ENCODE results near the gene ATP5F1C.
A peak's percentile ranks its signal among the peaks of the same experiment; 100 is the strongest.
"Not testable (repeated sequence)": the region's sequence is repeated elsewhere in the genome, so short reads cannot be mapped to it uniquely, and the experiment has no call there.

Gene ATP5F1C

GRCh38 chr10:7787857-7788638 lies at the start of gene ATP5F1C, which contains the start of gene KIN:
Gene ATP5F1C, plus strand, starts transcription at chr10:7788177. Its CDS starts 31 bp downstream, at chr10:7788208.
Gene KIN, minus strand, starts transcription at chr10:7787993. Its CDS starts 60 bp downstream, at chr10:7787933.
- Histone ChIP-seq H3K9ac (ENCODE audit: low read length) (peak within 1 kb of the TSS; percentile 86), H3K27ac (ENCODE audit: low read depth, low read length) (peak within 1 kb of the TSS; percentile 92), H3K36me3 (ENCODE audit: control insufficient read depth, insufficient read depth, low read length) (no peaks in the 10 kb centered on the region), H3K27me3 (ENCODE audit: control insufficient read depth, insufficient read depth, low read length) (peaks cover 3% of the 10 kb centered on the region), H3K4me3 (ENCODE audit: low read length) (peak within 1 kb of the TSS; percentile 89), H3K4me1 (ENCODE audit: control insufficient read depth, insufficient read depth, low read length) (peaks cover 23% of the 10 kb centered on the region)

GRCh38 chr10:7738536-7739407 lies 49.2 kb upstream of the ATP5F1C start:
- Histone ChIP-seq H3K9ac (ENCODE audit: low read length) (no peak overlapping the region), H3K27ac (ENCODE audit: low read depth, low read length) (no peak overlapping the region), H3K4me3 (ENCODE audit: low read length) (no peak overlapping the region), H3K27me3 (ENCODE audit: control insufficient read depth, insufficient read depth, low read length) (no peaks in the 10 kb centered on the region), H3K4me1 (ENCODE audit: control insufficient read depth, insufficient read depth, low read length) (no peaks in the 10 kb centered on the region), H3K36me3 (ENCODE audit: control insufficient read depth, insufficient read depth, low read length) (no peaks in the 10 kb centered on the region)

- Histone ChIP-seq H3K9ac (ENCODE audit: low read length) (no peak overlapping the region), H3K36me3 (ENCODE audit: control insufficient read depth, insufficient read depth, low read length) (peaks cover 2% of the 10 kb centered on the region), H3K27ac (ENCODE audit: low read depth, low read length) (no peak overlapping the region), H3K4me3 (ENCODE audit: low read length) (no peak overlapping the region), H3K4me1 (ENCODE audit: control insufficient read depth, insufficient read depth, low read length) (no peaks in the 10 kb centered on the region), H3K27me3 (ENCODE audit: control insufficient read depth, insufficient read depth, low read length) (no peaks in the 10 kb centered on the region)
Observed at GRCh38 chr10:7744307-7744706, 43.7 kb upstream of the ATP5F1C start.

- not testable (repeated sequence) for H3K4me3 ChIP-seq (ENCODE audit: low read length); H3K9ac ChIP-seq (ENCODE audit: low read length); H3K36me3 ChIP-seq (ENCODE audit: control insufficient read depth, insufficient read depth, low read length); H3K4me1 ChIP-seq (ENCODE audit: control insufficient read depth, insufficient read depth, low read length); H3K27ac ChIP-seq (ENCODE audit: low read depth, low read length); H3K27me3 ChIP-seq (ENCODE audit: control insufficient read depth, insufficient read depth, low read length)
Observed at GRCh38 chr10:7748637-7749036, 39.3 kb upstream of the ATP5F1C start.

- Histone ChIP-seq H3K27ac (ENCODE audit: low read depth, low read length) (no peak overlapping the region), H3K4me1 (ENCODE audit: control insufficient read depth, insufficient read depth, low read length) (no peaks in the 10 kb centered on the region), H3K36me3 (ENCODE audit: control insufficient read depth, insufficient read depth, low read length) (peaks cover 11% of the 10 kb centered on the region), H3K9ac (ENCODE audit: low read length) (no peak overlapping the region), H3K4me3 (ENCODE audit: low read length) (no peak overlapping the region), H3K27me3 (ENCODE audit: control insufficient read depth, insufficient read depth, low read length) (no peaks in the 10 kb centered on the region)
Observed at GRCh38 chr10:7750222-7750621, 37.8 kb upstream of the ATP5F1C start.

- peaks cover 11% of the 10 kb centered on the region for H3K36me3 ChIP-seq (ENCODE audit: control insufficient read depth, insufficient read depth, low read length)
Observed at GRCh38 chr10:7752251-7752650, 35.7 kb upstream of the ATP5F1C start.

GRCh38 chr10:7755103-7755502 lies 32.9 kb upstream of the ATP5F1C start:
- Histone ChIP-seq H3K36me3 (ENCODE audit: control insufficient read depth, insufficient read depth, low read length) (peaks cover 9% of the 10 kb centered on the region), H3K4me1 (ENCODE audit: control insufficient read depth, insufficient read depth, low read length) (no peaks in the 10 kb centered on the region), H3K27ac (ENCODE audit: low read depth, low read length) (no peak overlapping the region), H3K27me3 (ENCODE audit: control insufficient read depth, insufficient read depth, low read length) (no peaks in the 10 kb centered on the region), H3K9ac (ENCODE audit: low read length) (no peak overlapping the region), H3K4me3 (ENCODE audit: low read length) (no peak overlapping the region)

More at GRCh38 chr10:7752251-7752650, 35.7 kb upstream of the ATP5F1C start:
- Histone ChIP-seq H3K27me3 (ENCODE audit: control insufficient read depth, insufficient read depth, low read length) (no peaks in the 10 kb centered on the region), H3K4me3 (ENCODE audit: low read length) (no peak overlapping the region), H3K27ac (ENCODE audit: low read depth, low read length) (no peak overlapping the region), H3K9ac (ENCODE audit: low read length) (no peak overlapping the region), H3K4me1 (ENCODE audit: control insufficient read depth, insufficient read depth, low read length) (no peaks in the 10 kb centered on the region)

- peaks cover 9% of the 10 kb centered on the region for H3K36me3 ChIP-seq (ENCODE audit: control insufficient read depth, insufficient read depth, low read length)
Observed at GRCh38 chr10:7756360-7756992, 31.5 kb upstream of the ATP5F1C start.

GRCh38 chr10:7763929-7764328 lies 24.0 kb upstream of the ATP5F1C start:
- no peak overlapping the region for H3K4me3 ChIP-seq (ENCODE audit: low read length)
- peaks cover 15% of the 10 kb centered on the region for H3K36me3 ChIP-seq (ENCODE audit: control insufficient read depth, insufficient read depth, low read length)
- no peaks in the 10 kb centered on the region for H3K27me3 ChIP-seq (ENCODE audit: control insufficient read depth, insufficient read depth, low read length)
- H3K9ac ChIP-seq (ENCODE audit: low read length): no peak overlapping the region
- no peaks in the 10 kb centered on the region for H3K4me1 ChIP-seq (ENCODE audit: control insufficient read depth, insufficient read depth, low read length)
- no peak overlapping the region for H3K27ac ChIP-seq (ENCODE audit: low read depth, low read length)

More at GRCh38 chr10:7756360-7756992, 31.5 kb upstream of the ATP5F1C start:
- no peak overlapping the region for H3K27ac ChIP-seq (ENCODE audit: low read depth, low read length)
- H3K9ac ChIP-seq (ENCODE audit: low read length): no peak overlapping the region
- H3K27me3 ChIP-seq (ENCODE audit: control insufficient read depth, insufficient read depth, low read length): no peaks in the 10 kb centered on the region
- H3K4me3 ChIP-seq (ENCODE audit: low read length): no peak overlapping the region
- no peaks in the 10 kb centered on the region for H3K4me1 ChIP-seq (ENCODE audit: control insufficient read depth, insufficient read depth, low read length)

- H3K36me3 ChIP-seq (ENCODE audit: control insufficient read depth, insufficient read depth, low read length): peaks cover 20% of the 10 kb centered on the region
- H3K27me3 ChIP-seq (ENCODE audit: control insufficient read depth, insufficient read depth, low read length): no peaks in the 10 kb centered on the region
Observed at GRCh38 chr10:7766241-7766640, 21.7 kb upstream of the ATP5F1C start.

GRCh38 chr10:7767209-7767608 lies 20.8 kb upstream of the ATP5F1C start:
- Histone ChIP-seq H3K4me1 (ENCODE audit: control insufficient read depth, insufficient read depth, low read length) (no peaks in the 10 kb centered on the region), H3K9ac (ENCODE audit: low read length) (no peak overlapping the region), H3K27ac (ENCODE audit: low read depth, low read length) (no peak overlapping the region), H3K36me3 (ENCODE audit: control insufficient read depth, insufficient read depth, low read length) (peaks cover 17% of the 10 kb centered on the region), H3K4me3 (ENCODE audit: low read length) (no peak overlapping the region), H3K27me3 (ENCODE audit: control insufficient read depth, insufficient read depth, low read length) (no peaks in the 10 kb centered on the region)

More at GRCh38 chr10:7766241-7766640, 21.7 kb upstream of the ATP5F1C start:
- H3K4me3 ChIP-seq (ENCODE audit: low read length): no peak overlapping the region
- no peaks in the 10 kb centered on the region for H3K4me1 ChIP-seq (ENCODE audit: control insufficient read depth, insufficient read depth, low read length)
- no peak overlapping the region for H3K9ac ChIP-seq (ENCODE audit: low read length)
- H3K27ac ChIP-seq (ENCODE audit: low read depth, low read length): no peak overlapping the region

- no peaks in the 10 kb centered on the region for H3K4me1 ChIP-seq (ENCODE audit: control insufficient read depth, insufficient read depth, low read length)
- peaks cover 16% of the 10 kb centered on the region for H3K36me3 ChIP-seq (ENCODE audit: control insufficient read depth, insufficient read depth, low read length)
Observed at GRCh38 chr10:7768417-7768816, 19.6 kb upstream of the ATP5F1C start.

More at GRCh38 chr10:7768417-7768816, 19.6 kb upstream of the ATP5F1C start:
- H3K27me3 ChIP-seq (ENCODE audit: control insufficient read depth, insufficient read depth, low read length): no peaks in the 10 kb centered on the region
- H3K4me3 ChIP-seq (ENCODE audit: low read length): no peak overlapping the region
- H3K27ac ChIP-seq (ENCODE audit: low read depth, low read length): no peak overlapping the region
- no peak overlapping the region for H3K9ac ChIP-seq (ENCODE audit: low read length)

All from rectal smooth muscle tissue (tissue), 1 donor.